Ovary (tissue), 3 donors: ENCODE data around the gene PTPRN2.

Experiments
- EP300 ChIP-seq: sonication (generic); formaldehyde crosslinking; IDR thresholded peaks from one replicate; pipeline ENCODE4 v1.6.1; 2017; ENCODE audit warnings: antibody characterized with exemption
- POLR2A ChIP-seq: fragments of 450-650 bp; IDR thresholded peaks from one replicate; pipeline ENCODE4 v1.6.1; 2017; ENCODE audit warnings: antibody characterized with exemption, mild to moderate bottlenecking, moderate library complexity
- TF ChIP-seq, protein P1 (sequence below), 3 donors: fragments of 450-650 bp in 2 of 3; fragments of 200-600 bp in 1 of 3; IDR thresholded peaks; one replicate each; pipeline versions ENCODE4 v1.5.1 to v1.8.0; 2016 to 2022; ENCODE audit warnings: antibody characterized with exemption in 3 of 3, mild to moderate bottlenecking in 1 of 3
- donor health status: DM: no; HTN: no; CAD: no.

DNA sequence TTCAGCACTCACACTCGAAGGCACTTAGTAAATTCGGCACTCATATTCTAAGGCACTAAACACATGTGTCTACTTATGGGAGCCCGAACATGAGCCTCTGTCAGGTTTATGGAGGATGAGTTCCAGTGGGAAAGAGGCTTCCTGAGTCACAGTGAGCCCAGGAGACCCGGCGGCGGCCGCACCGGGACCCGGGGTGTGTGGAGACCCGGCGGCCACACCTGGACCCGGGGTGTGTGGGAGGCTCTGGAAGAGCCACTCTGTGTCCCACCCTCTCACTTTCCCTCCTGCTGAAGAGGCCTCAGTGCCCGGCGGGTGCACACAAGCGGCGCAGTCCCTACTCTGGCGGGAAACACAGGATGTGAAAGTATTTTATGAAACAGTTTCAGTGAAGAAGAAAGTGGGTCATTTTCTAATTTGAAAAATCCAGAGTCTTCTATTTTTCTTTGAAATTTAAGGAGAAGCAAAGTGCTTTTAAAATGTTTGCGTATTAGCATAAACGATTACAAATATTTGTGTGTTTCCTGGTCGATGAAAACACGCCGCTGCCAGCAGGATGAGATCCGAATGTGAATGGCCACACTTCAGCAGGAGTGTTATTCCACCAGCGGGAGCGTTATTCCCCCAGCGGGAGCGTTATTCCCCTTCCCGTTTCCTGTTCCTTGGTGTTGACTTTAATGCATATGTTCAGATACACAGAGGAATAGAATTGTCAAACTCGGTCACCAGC is 625.7 kb downstream of the PTPRN2 start:
- TF ChIP-seq, protein P1, sequence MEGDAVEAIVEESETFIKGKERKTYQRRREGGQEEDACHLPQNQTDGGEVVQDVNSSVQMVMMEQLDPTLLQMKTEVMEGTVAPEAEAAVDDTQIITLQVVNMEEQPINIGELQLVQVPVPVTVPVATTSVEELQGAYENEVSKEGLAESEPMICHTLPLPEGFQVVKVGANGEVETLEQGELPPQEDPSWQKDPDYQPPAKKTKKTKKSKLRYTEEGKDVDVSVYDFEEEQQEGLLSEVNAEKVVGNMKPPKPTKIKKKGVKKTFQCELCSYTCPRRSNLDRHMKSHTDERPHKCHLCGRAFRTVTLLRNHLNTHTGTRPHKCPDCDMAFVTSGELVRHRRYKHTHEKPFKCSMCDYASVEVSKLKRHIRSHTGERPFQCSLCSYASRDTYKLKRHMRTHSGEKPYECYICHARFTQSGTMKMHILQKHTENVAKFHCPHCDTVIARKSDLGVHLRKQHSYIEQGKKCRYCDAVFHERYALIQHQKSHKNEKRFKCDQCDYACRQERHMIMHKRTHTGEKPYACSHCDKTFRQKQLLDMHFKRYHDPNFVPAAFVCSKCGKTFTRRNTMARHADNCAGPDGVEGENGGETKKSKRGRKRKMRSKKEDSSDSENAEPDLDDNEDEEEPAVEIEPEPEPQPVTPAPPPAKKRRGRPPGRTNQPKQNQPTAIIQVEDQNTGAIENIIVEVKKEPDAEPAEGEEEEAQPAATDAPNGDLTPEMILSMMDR (IDR thresholded peaks at IDR 0.05): no peak
- TF ChIP-seq EP300: no peak
- no peak for TF ChIP-seq POLR2A
